Keratinocyte (primary cell): ENCODE measurements around the gene CLEC16A. TPM values are rescaled to one million over a fixed set of nuclear protein-coding genes. Genes with fewer than 3 reads are reported as not detected.
"Not testable (repeated sequence)": the region's sequence is repeated elsewhere in the genome, so short reads cannot be mapped to it uniquely, and the experiment has no call there.

Source experiments
- DNase-seq: peaks from one replicate; pipeline ENCODE4 v3.0.0-alpha.2; 2011; ENCODE audit warnings: low read depth, missing footprints, low spot score
- FAIRE-seq: peaks from 2 replicates; lab custom pipeline; 2011; peaks lifted over from hg19 to GRCh38; lab: Jason Lieb, UNC
- H2AFZ ChIP-seq: 2 replicates; pipeline ENCODE4 v1.6.0; 2012; ENCODE audit warnings: low read length, control low read depth, inconsistent platforms; ENCODE audit not compliant: control insufficient read depth
- H3K27ac ChIP-seq: 2 replicates; pipeline ENCODE4 v1.5.1; 2011; ENCODE audit warnings: low read length; ENCODE audit not compliant: control insufficient read depth, insufficient read depth
- H3K27me3 ChIP-seq: 3 replicates; pipeline ENCODE4 v1.6.0; 2011; ENCODE audit warnings: low read length; ENCODE audit not compliant: control insufficient read depth, insufficient read depth; ENCODE audit errors: extremely low read depth
- H3K36me3 ChIP-seq, 2 experiments: 2 replicates in 1 of 2; 3 replicates in 1 of 2; pipeline ENCODE4 v1.5.1; 2011; ENCODE audit warnings: low read length in 2 of 2, mild to moderate bottlenecking in 1 of 2; ENCODE audit not compliant: control insufficient read depth in 2 of 2, insufficient read depth in 2 of 2; ENCODE audit errors: extremely low read depth in 1 of 2
- H3K4me1 ChIP-seq: 3 replicates; pipeline ENCODE4 v1.5.1; 2011; ENCODE audit warnings: low read length; ENCODE audit not compliant: control insufficient read depth, insufficient read depth; ENCODE audit errors: extremely low read depth
- H3K4me2 ChIP-seq: 3 replicates; pipeline ENCODE4 v1.6.0; 2011; ENCODE audit warnings: low read depth, low read length; ENCODE audit not compliant: control insufficient read depth, insufficient read depth; ENCODE audit errors: extremely low read depth
- H3K4me3 ChIP-seq, 3 experiments: fragments of 200-600 bp in 1 of 3; sonication (generic) in 1 of 3; 2 replicates in 2 of 3; 3 replicates in 1 of 3; pipeline ENCODE4 v1.5.1; 2011 to 2016; ENCODE audit warnings: low read length in 3 of 3, mild to moderate bottlenecking in 3 of 3, control low read depth in 2 of 3, inconsistent platforms in 1 of 3, low read depth in 1 of 3, mixed read lengths in 1 of 3, mixed run types in 1 of 3, moderate library complexity in 1 of 3; ENCODE audit not compliant: control insufficient read depth in 2 of 3, insufficient read depth in 2 of 3; ENCODE audit errors: extremely low read depth in 1 of 3
- H3K79me2 ChIP-seq: 2 replicates; pipeline ENCODE4 v1.6.0; 2012; ENCODE audit warnings: low read length; ENCODE audit not compliant: control insufficient read depth, insufficient read depth
- H3K9ac ChIP-seq: 3 replicates; pipeline ENCODE4 v1.6.0; 2011; ENCODE audit warnings: low read length; ENCODE audit not compliant: control insufficient read depth, insufficient read depth; ENCODE audit errors: extremely low read depth
- H3K9me1 ChIP-seq: 3 replicates; pipeline ENCODE4 v1.6.0; 2011; ENCODE audit warnings: low read length; ENCODE audit not compliant: control insufficient read depth, insufficient read depth; ENCODE audit errors: extremely low read depth
- H3K9me3 ChIP-seq: 2 replicates; pipeline ENCODE4 v1.5.1; 2012; ENCODE audit warnings: low read depth, low read length; ENCODE audit not compliant: control insufficient read depth
- H4K20me1 ChIP-seq: 3 replicates; pipeline ENCODE4 v1.6.0; 2011; ENCODE audit warnings: low read length; ENCODE audit not compliant: control insufficient read depth, insufficient read depth; ENCODE audit errors: extremely low read depth
- EZH2 ChIP-seq: IDR thresholded peaks from one replicate; pipeline ENCODE4 v1.6.1; 2012; ENCODE audit warnings: inconsistent platforms, mild to moderate bottlenecking, low read length, moderate library complexity
- dilution Hi-C: fragments of 300-500 bp; cut with MboI; formaldehyde crosslinking; loops from one replicate; pipeline ENCODE4 v1.7.0; 2020; ENCODE audit warnings: low sequenced_read_pairs; ENCODE audit not compliant: extremely low pct_ligation_motif_present
- polyA plus RNA-seq, 5 experiments: library from polyadenylated mRNA; depleted of rRNA in 3 of 5; stranded (reverse) in 3 of 5; stranded (forward) in 1 of 5; unstranded in 1 of 5; fragments of >200 nt; gene quantifications; 1 replicate in 1 of 5; 2 replicates in 3 of 5; 3 replicates in 1 of 5; pipeline versions ENCODE4 v1.2.1 to v1.2.3, GENCODE V29; 2011 to 2012; ENCODE audit warnings: missing spikeins in 2 of 5, low read depth in 1 of 5, low replicate concordance in 1 of 5
- TF ChIP-seq, protein P1 (sequence below), 3 experiments: IDR thresholded peaks in 1 of 3; conservative IDR thresholded peaks in 1 of 3; optimal IDR thresholded peaks in 1 of 3; 2 replicates in 2 of 3; 3 replicates in 1 of 3; pipeline versions ENCODE3 to v1.5.1; 2011; ENCODE audit warnings: low read length in 3 of 3, mild to moderate bottlenecking in 3 of 3, moderate library complexity in 2 of 3, control low read depth in 1 of 3, inconsistent platforms in 1 of 3; ENCODE audit not compliant: insufficient read depth in 2 of 3; ENCODE audit errors: extremely low read depth in 1 of 3

The CLEC16A gene
- polyA plus RNA-seq, 1 donor (not counting 4 experiments of a cell fraction or from before 2014, with no cell fraction given): 9.5 TPM

DNA sequence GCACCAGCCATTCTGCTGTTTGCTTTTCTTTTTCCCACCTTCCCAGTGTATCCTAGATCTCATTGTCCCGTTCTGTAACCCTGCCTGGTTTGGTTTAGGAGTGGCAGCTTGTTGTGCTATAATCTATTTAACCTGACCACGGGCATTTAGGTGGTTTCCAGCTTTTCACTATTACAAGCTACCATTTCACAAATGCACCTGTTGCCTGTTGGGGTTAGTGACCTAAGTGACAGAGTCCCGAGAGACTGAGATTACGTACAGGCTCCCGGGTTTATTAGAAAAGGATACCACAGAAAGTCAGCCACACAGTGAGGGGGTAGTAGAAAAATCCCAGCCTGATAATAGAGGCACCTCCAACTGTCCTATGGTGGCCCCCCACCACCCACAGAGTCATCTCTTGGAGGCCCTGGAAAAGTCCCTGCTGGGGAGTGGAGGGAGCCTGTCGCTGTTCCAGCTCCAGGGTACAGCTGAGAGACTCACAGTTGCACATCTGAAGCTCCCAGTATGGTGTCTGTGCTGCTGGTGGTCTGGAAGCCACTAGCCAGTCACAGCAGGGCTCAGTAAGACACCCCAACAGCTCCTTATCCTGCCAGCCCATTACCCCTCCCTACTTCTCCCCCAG lies 21.2 kb downstream of the CLEC16A start:
- Histone ChIP-seq H3K9me3 (no peaks in the 10 kb centered on the region), H2AFZ (no peak overlapping the region), H3K9me1 (no peaks in the 10 kb centered on the region), H3K27ac (no peak overlapping the region), H3K4me3 (no peak overlapping the region), H3K9ac (no peak overlapping the region), H3K4me2 (no peak overlapping the region), H3K4me1 (peaks cover 14% of the 10 kb centered on the region), H3K79me2 (no peaks in the 10 kb centered on the region), H4K20me1 (no peaks in the 10 kb centered on the region), H3K36me3 (peaks cover 17% of the 10 kb centered on the region in 2 experiments), H3K27me3 (no peaks in the 10 kb centered on the region)
- no peak for TF ChIP-seq EZH2
- TF ChIP-seq, protein P1, sequence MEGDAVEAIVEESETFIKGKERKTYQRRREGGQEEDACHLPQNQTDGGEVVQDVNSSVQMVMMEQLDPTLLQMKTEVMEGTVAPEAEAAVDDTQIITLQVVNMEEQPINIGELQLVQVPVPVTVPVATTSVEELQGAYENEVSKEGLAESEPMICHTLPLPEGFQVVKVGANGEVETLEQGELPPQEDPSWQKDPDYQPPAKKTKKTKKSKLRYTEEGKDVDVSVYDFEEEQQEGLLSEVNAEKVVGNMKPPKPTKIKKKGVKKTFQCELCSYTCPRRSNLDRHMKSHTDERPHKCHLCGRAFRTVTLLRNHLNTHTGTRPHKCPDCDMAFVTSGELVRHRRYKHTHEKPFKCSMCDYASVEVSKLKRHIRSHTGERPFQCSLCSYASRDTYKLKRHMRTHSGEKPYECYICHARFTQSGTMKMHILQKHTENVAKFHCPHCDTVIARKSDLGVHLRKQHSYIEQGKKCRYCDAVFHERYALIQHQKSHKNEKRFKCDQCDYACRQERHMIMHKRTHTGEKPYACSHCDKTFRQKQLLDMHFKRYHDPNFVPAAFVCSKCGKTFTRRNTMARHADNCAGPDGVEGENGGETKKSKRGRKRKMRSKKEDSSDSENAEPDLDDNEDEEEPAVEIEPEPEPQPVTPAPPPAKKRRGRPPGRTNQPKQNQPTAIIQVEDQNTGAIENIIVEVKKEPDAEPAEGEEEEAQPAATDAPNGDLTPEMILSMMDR (optimal IDR thresholded peaks at IDR 0.05 in 1 of 3, IDR thresholded peaks at IDR 0.05 in 1 of 3, conservative IDR thresholded peaks at IDR 0.05 in 1 of 3; ENCODE audit: extremely low read depth in 1 of 3, insufficient read depth in 2 of 3, low read length in 3 of 3): no peak
- no peak for DNase-seq
- dilution Hi-C loops: no loop called here
- no peak for FAIRE-seq

DNA sequence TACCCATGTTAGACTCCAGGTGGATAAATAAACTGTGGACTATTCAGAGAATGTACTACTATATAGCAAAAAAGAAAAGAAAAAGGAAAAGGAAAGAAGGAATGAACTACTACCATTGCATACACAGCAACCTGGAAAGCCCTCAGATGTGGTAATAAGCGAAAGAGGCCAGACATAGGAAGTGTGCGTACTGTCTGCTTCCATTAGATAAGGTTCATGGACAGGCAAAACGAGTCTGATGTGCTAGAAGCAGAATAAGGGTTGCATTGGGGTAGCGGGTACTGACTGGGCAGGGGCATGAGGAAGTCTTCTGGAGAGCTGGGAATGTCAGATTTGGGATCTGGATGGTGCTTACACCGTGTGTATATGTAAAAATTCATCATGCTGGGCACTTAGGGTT lies 21.8 kb downstream of the CLEC16A start:
- dilution Hi-C loops: no loop called here
- H3K27ac ChIP-seq: no peak overlapping the region
- TF ChIP-seq, protein P1 (optimal IDR thresholded peaks at IDR 0.05 in 1 of 3, IDR thresholded peaks at IDR 0.05 in 1 of 3, conservative IDR thresholded peaks at IDR 0.05 in 1 of 3; ENCODE audit: extremely low read depth in 1 of 3, insufficient read depth in 2 of 3, low read length in 3 of 3): no peak
- no peak for TF ChIP-seq EZH2
- no peaks in the 10 kb centered on the region for H4K20me1 ChIP-seq
- H3K79me2 ChIP-seq: no peaks in the 10 kb centered on the region
- DNase-seq (no peak), FAIRE-seq (no peak)
- no peaks in the 10 kb centered on the region for H3K9me1 ChIP-seq
- no peak overlapping the region for H3K4me2 ChIP-seq
- H3K9ac ChIP-seq: no peak overlapping the region
- peaks cover 18 to 19% of the 10 kb centered on the region in 2 experiments for H3K36me3 ChIP-seq
- no peak overlapping the region for H3K4me3 ChIP-seq
- no peaks in the 10 kb centered on the region for H3K27me3 ChIP-seq
- H3K9me3 ChIP-seq: no peaks in the 10 kb centered on the region
- peaks cover 8% of the 10 kb centered on the region for H3K4me1 ChIP-seq
- no peak overlapping the region for H2AFZ ChIP-seq

DNA sequence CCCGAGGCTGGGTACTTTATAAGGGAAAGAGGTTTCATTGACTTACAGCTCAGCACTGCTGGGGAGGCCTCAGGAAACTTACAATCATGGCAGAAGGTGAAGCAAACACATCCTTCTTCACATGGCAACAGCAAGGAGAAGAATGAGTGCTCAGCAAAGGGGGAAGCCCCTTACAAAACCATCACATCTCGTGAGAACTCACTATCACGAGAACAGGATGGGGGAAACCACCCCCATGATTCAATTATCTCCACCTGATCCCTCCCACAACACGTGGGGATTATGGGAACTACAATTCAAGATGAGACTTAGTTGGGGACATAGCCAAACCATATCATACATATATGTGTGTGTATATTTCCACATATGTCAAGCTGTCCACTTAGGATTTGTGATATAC lies 22.2 kb downstream of the CLEC16A start:
- FAIRE-seq, dilution Hi-C loops, H3K9me1 ChIP-seq, H3K27me3 ChIP-seq, H3K27ac ChIP-seq, H3K9me3 ChIP-seq, H3K79me2 ChIP-seq, H3K4me2 ChIP-seq, H2AFZ ChIP-seq, H3K4me1 ChIP-seq, H3K4me3 ChIP-seq, H3K9ac ChIP-seq, DNase-seq, H4K20me1 ChIP-seq: not testable (repeated sequence)
- peaks cover 20 to 21% of the 10 kb centered on the region in 2 experiments for H3K36me3 ChIP-seq
